WTC11 (cell line): ENCODE measurements around the gene ACYP2.

Experiments used
- CREM ChIP-seq: sonication (generic); formaldehyde crosslinking; IDR thresholded peaks from 2 replicates; pipeline ENCODE4 v1.8.1; 2022; ENCODE audit warnings: mild to moderate bottlenecking, missing genetic modification reagents, moderate library complexity
- ELF4 ChIP-seq: sonication (generic); formaldehyde crosslinking; IDR thresholded peaks from 2 replicates; pipeline ENCODE4 v1.8.1; 2022; ENCODE audit warnings: low read depth, mild to moderate bottlenecking, moderate library complexity, missing genetic modification reagents
- NFYB ChIP-seq: sonication (generic); formaldehyde crosslinking; conservative IDR thresholded peaks from 2 replicates; pipeline ENCODE4 v1.8.0; 2022; ENCODE audit warnings: low read depth, missing genetic modification reagents
- NR2C2 ChIP-seq: sonication (generic); formaldehyde crosslinking; IDR thresholded peaks from 2 replicates; pipeline ENCODE4 v1.8.0; 2022; ENCODE audit warnings: mild to moderate bottlenecking, missing genetic modification reagents
- ZNF423 ChIP-seq: fragments of 250-450 bp; sonication (Bioruptor Pico); IDR thresholded peaks from 2 replicates; pipeline ENCODE4 v2.1.2; 2022; ENCODE audit warnings: mild to moderate bottlenecking, moderate library complexity
- TF ChIP-seq, protein P1 (sequence below): fragments of 200-600 bp; IDR thresholded peaks from 2 replicates; pipeline ENCODE4 v1.8.0; 2022; ENCODE audit warnings: antibody characterized with exemption
- TF ChIP-seq, protein P2 (sequence below): sonication (generic); formaldehyde crosslinking; IDR thresholded peaks from 2 replicates; pipeline ENCODE4 v1.8.1; 2022; ENCODE audit warnings: missing genetic modification reagents, borderline replicate concordance
- TF ChIP-seq, protein P3 (sequence below): sonication (generic); formaldehyde crosslinking; IDR thresholded peaks from 2 replicates; pipeline ENCODE4 v1.8.0; 2022; ENCODE audit warnings: missing genetic modification reagents
- TF ChIP-seq, protein P4 (sequence below): sonication (generic); formaldehyde crosslinking; IDR thresholded peaks from 2 replicates; pipeline ENCODE4 v1.8.0; 2022; ENCODE audit warnings: mild to moderate bottlenecking, missing genetic modification reagents

DNA sequence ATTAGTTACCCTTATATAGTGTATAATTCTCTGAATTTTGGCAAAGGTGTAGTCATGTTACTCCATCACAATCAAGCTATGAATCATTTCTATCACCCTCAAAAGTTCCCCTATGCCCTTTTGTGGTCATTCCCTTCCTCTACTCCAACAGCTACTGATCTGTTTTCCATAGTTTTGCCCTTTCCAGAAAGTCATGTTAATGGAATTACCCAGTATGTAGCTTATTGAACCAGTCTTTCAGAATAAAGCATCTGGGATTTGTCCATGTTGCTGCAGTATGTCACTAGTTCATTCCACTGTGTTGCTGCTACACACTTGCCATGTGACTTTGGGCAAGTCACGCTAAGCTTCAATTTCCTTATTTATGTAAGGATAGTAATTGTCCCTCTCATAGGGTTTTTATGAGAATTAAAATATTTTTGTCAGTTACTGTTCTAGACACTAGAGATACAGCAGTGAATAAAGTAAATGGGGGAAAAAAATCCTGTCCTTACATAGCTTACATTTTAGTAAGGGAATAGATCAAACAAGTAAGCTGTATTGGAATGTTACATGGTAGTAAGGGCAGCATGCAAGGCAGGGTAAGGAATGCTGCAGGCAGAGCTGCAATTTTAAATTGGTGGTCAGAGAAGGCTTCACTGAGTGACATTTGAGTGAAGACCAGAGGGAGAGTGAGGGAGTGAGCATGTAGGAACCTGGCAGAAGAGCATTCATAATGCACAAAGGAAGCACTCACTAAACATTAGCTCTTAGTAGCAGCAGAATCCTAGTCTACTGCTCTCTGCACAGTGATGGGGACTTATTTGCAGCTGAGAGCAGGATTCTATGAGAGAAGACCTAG, 220.9 kb downstream of the ACYP2 start:
- TF ChIP-seq, protein P1, sequence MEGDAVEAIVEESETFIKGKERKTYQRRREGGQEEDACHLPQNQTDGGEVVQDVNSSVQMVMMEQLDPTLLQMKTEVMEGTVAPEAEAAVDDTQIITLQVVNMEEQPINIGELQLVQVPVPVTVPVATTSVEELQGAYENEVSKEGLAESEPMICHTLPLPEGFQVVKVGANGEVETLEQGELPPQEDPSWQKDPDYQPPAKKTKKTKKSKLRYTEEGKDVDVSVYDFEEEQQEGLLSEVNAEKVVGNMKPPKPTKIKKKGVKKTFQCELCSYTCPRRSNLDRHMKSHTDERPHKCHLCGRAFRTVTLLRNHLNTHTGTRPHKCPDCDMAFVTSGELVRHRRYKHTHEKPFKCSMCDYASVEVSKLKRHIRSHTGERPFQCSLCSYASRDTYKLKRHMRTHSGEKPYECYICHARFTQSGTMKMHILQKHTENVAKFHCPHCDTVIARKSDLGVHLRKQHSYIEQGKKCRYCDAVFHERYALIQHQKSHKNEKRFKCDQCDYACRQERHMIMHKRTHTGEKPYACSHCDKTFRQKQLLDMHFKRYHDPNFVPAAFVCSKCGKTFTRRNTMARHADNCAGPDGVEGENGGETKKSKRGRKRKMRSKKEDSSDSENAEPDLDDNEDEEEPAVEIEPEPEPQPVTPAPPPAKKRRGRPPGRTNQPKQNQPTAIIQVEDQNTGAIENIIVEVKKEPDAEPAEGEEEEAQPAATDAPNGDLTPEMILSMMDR, result no peak
- TF ChIP-seq, protein P2, sequence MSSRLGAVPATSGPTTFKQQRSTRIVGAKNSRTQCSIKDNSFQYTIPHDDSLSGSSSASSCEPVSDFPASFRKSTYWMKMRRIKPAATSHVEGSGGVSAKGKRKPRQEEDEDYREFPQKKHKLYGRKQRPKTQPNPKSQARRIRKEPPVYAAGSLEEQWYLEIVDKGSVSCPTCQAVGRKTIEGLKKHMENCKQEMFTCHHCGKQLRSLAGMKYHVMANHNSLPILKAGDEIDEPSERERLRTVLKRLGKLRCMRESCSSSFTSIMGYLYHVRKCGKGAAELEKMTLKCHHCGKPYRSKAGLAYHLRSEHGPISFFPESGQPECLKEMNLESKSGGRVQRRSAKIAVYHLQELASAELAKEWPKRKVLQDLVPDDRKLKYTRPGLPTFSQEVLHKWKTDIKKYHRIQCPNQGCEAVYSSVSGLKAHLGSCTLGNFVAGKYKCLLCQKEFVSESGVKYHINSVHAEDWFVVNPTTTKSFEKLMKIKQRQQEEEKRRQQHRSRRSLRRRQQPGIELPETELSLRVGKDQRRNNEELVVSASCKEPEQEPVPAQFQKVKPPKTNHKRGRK (CRISPR knock-in tag), result no peak
- TF ChIP-seq, protein P3, sequence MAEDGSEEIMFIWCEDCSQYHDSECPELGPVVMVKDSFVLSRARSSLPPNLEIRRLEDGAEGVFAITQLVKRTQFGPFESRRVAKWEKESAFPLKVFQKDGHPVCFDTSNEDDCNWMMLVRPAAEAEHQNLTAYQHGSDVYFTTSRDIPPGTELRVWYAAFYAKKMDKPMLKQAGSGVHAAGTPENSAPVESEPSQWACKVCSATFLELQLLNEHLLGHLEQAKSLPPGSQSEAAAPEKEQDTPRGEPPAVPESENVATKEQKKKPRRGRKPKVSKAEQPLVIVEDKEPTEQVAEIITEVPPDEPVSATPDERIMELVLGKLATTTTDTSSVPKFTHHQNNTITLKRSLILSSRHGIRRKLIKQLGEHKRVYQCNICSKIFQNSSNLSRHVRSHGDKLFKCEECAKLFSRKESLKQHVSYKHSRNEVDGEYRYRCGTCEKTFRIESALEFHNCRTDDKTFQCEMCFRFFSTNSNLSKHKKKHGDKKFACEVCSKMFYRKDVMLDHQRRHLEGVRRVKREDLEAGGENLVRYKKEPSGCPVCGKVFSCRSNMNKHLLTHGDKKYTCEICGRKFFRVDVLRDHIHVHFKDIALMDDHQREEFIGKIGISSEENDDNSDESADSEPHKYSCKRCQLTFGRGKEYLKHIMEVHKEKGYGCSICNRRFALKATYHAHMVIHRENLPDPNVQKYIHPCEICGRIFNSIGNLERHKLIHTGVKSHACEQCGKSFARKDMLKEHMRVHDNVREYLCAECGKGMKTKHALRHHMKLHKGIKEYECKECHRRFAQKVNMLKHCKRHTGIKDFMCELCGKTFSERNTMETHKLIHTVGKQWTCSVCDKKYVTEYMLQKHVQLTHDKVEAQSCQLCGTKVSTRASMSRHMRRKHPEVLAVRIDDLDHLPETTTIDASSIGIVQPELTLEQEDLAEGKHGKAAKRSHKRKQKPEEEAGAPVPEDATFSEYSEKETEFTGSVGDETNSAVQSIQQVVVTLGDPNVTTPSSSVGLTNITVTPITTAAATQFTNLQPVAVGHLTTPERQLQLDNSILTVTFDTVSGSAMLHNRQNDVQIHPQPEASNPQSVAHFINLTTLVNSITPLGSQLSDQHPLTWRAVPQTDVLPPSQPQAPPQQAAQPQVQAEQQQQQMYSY (CRISPR knock-in tag), result no peak
- TF ChIP-seq, protein P4, sequence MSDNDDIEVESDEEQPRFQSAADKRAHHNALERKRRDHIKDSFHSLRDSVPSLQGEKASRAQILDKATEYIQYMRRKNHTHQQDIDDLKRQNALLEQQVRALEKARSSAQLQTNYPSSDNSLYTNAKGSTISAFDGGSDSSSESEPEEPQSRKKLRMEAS (CRISPR knock-in tag), result no peak
- TF ChIP-seq ELF4, result no peak
- TF ChIP-seq ZNF423 (CRISPR knock-in tag), result no peak
- no peak for TF ChIP-seq NFYB (CRISPR knock-in tag)
- TF ChIP-seq NR2C2 (CRISPR knock-in tag), result no peak
- no peak for TF ChIP-seq CREM
